GM12864 (cell line): ENCODE data around the gene RRM2.

Source experiments
- DNase-seq: peaks from one replicate; pipeline ENCODE4 v3.0.0-alpha.2; 2011; ENCODE audit warnings: low read depth
- H3K4me3 ChIP-seq: 2 replicates; pipeline ENCODE4 v1.5.1; 2011; ENCODE audit warnings: mild to moderate bottlenecking, low read depth, low read length, control low read depth
- TF ChIP-seq, protein P1 (sequence below): IDR thresholded peaks from 2 replicates; pipeline ENCODE4 v1.5.1; 2011; ENCODE audit warnings: low read depth, mild to moderate bottlenecking, moderate library complexity, low read length, control low read depth, inconsistent platforms; ENCODE audit errors: missing control alignments

Gene RRM2

DNA sequence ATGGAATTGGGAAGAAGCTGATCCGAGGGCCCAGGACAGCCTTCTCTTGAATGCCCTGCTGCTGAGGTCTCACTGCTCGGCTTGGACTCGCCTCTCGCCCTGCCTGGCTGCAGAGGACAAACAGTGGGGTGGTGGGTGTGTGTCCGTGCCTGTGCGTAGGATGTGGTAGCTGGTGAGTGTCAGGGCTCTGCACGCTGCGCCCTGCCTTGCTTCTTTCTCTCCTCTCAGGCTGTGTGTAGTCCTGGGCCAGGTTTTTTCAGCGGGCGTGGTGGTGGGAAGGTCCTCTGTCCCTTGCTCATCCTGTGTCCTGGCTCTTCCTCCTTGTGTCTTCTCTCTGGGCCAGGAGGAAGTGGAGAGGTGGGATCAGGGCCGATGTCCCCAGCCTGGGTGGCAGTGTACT lies 44.8 kb downstream of the RRM2 start:
- H3K4me3 ChIP-seq: no peak overlapping the region
- DNase-seq: no peak
- TF ChIP-seq, protein P1, sequence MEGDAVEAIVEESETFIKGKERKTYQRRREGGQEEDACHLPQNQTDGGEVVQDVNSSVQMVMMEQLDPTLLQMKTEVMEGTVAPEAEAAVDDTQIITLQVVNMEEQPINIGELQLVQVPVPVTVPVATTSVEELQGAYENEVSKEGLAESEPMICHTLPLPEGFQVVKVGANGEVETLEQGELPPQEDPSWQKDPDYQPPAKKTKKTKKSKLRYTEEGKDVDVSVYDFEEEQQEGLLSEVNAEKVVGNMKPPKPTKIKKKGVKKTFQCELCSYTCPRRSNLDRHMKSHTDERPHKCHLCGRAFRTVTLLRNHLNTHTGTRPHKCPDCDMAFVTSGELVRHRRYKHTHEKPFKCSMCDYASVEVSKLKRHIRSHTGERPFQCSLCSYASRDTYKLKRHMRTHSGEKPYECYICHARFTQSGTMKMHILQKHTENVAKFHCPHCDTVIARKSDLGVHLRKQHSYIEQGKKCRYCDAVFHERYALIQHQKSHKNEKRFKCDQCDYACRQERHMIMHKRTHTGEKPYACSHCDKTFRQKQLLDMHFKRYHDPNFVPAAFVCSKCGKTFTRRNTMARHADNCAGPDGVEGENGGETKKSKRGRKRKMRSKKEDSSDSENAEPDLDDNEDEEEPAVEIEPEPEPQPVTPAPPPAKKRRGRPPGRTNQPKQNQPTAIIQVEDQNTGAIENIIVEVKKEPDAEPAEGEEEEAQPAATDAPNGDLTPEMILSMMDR: no peak

DNA sequence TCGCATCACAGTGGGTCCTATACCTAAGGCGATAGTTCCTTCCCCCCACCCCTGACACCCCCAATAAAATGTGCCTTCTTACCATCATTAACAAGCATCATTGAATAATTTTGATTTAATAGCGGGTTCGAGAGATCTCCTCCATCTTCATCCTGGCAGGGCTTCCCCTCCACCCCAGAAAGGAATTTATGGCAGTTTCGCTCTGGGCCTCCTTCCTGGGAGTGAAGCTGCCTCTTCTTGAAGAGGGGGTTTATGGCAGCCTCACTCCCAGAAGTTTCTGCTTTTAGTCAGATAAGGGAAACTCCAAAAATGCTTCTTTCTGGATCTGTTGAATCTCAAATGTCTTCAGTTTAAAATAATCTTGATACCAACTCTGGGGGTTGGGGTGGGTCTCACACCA lies 45.7 kb downstream of the RRM2 start:
- no peak for DNase-seq
- TF ChIP-seq, protein P1: no peak
- H3K4me3 ChIP-seq: no peak overlapping the region

DNA sequence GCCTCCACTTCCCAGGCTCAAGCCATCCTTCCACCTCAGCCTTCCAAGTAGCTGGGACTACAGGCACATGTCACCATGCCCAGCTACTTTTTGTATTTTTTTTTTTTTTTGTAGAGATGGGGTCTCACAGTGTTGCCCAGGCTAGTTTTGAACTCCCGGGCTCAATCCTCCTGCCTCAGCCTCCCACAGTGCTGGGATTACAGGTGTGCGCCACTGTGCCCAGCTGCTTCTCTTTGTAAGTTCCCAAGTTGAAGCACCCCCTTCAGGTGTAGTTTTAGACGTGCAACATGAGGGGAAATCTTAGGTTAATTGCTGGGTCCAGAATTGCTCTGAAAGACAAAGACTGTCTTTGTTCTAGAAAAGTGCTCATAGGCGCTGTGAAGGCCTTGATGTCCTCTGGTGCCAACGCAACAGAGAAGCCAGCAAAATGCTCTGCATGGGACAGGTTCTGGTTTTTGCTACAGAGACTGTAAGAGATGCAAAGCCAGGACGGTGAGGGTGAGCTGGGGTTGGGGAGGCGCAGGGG lies 46.6 kb downstream of the RRM2 start:
- DNase-seq: no peak
- TF ChIP-seq, protein P1: no peak

DNA sequence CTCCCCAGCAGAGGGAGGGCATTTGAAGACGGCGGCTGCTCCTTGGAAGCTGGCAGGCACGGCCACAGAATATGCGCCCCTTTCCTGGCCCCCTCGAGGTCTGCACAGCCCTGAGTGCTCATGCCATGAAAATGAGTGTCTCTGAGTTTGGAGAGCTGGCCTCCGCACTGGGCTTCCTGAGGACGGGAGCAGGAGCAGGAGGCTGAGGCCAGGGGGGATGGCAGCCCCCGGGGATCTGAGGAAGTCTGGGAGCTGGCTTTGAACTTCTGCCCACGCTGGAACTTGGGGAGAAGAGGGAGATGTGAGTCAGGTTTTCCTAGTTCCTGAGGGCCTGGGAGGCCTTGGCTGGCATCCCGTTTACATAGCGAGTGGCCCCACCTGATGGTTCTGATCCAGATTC lies 47.0 kb downstream of the RRM2 start:
- H3K4me3 ChIP-seq: no peak overlapping the region
- no peak for DNase-seq
- TF ChIP-seq, protein P1: no peak

More for the DNA sequence above, 46.6 kb downstream of the RRM2 start:
- H3K4me3 ChIP-seq: no peak overlapping the region

DNA sequence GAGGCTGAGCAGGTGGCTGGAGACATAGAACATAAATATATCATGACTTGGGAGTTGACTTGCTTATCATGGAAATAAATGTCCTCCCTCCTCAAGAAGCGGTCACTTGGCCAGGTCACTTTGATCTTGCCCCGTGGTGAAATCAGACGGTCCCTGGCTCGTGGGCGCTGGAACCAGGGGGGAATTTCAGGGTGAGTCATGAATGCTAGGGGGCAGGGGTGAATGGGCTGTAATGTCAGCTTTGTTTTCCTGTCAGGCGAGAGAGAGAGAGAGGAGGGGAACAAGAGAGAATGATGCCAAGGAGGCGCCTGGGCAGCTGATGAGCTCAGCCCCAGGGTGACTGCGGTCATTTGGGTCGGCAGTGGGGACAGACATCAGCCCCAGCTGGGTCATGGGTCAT lies 47.7 kb downstream of the RRM2 start:
- TF ChIP-seq, protein P1: no peak
- no peak overlapping the region for H3K4me3 ChIP-seq
- DNase-seq: no peak

DNA sequence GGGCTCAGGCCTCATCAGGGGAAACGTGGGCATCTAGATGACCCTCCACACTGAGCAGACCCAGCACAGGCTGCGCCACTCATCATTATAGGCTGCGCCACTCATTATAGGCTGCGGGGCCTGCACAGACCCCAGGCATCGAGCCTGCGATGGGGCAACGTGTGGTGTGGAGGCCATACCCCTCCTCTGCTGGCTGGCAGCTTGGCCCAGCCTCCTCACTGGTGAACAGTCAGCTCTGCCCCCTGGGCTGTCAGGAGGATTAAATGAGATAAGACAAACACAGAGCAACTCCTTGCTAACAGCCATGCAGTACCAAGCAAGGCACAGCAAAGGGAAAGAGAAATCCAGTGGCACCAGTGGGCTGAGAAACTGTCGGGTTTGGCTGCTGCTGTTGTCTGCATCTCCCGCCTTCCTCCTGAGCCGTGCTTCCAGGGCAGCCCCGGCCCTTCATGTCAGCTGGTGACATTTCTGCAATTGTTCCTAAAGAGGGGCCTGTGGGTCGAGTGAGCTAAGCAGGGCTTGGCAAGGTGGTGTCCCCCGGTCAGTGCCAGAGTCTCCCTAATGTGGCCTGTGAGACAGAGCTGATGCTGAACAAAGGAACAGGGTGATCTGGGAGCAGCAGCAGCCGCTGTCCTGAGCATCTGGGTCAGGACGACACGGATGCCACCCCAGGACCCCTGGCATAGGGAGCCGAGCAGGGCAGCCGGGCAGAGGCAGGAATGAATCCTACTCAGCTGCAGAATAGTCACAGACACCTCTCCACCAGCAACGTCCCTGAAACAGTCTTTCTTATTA lies 48.7 kb downstream of the RRM2 start:
- TF ChIP-seq, protein P1: no peak
- H3K4me3 ChIP-seq: no peak overlapping the region
- DNase-seq: no peak
